HepG2 (cell line): ENCODE results near the gene HDAC10. TPM values are rescaled to one million over a fixed set of nuclear protein-coding genes. Genes with fewer than 3 reads are reported as not detected.

Experiments
- HNF4G ChIP-seq, 2 experiments: sonication (generic) in 1 of 2; formaldehyde crosslinking in 1 of 2; IDR thresholded peaks; 2 replicates each; pipeline versions ENCODE4 v1.4.0 to v1.6.1; 2011 to 2020; ENCODE audit warnings: borderline replicate concordance in 2 of 2, low read depth in 2 of 2, mild to moderate bottlenecking in 2 of 2, low read length in 1 of 2, missing genetic modification reagents in 1 of 2, moderate library complexity in 1 of 2
- NCOA1 ChIP-seq: sonication (generic); formaldehyde crosslinking; IDR thresholded peaks from 2 replicates; pipeline ENCODE4 v1.9.0; 2021; ENCODE audit warnings: missing genetic modification reagents
- NR2F6 ChIP-seq, 2 experiments: IDR thresholded peaks; 2 replicates each; pipeline ENCODE4 v1.6.1; 2016; ENCODE audit warnings: antibody characterized with exemption in 1 of 2, mild to moderate bottlenecking in 1 of 2
- TEAD2 ChIP-seq: sonication (generic); formaldehyde crosslinking; IDR thresholded peaks from 2 replicates; pipeline ENCODE4 v1.9.0; 2021; ENCODE audit warnings: missing genetic modification reagents
- TRIM24 ChIP-seq: sonication (generic); formaldehyde crosslinking; IDR thresholded peaks from 2 replicates; pipeline ENCODE4 v1.8.0; 2022; ENCODE audit warnings: mild to moderate bottlenecking, missing genetic modification reagents
- ZNF124 ChIP-seq: sonication (generic); formaldehyde crosslinking; IDR thresholded peaks from 2 replicates; pipeline ENCODE4 v1.4.0; 2020; ENCODE audit warnings: missing genetic modification reagents
- ZNF18 ChIP-seq: sonication (generic); formaldehyde crosslinking; IDR thresholded peaks from 2 replicates; pipeline ENCODE4 v1.8.0; 2022; ENCODE audit warnings: mild to moderate bottlenecking, missing genetic modification reagents; ENCODE audit not compliant: insufficient replicate concordance
- ZNF644 ChIP-seq: IDR thresholded peaks from 2 replicates; pipeline ENCODE4 v1.6.1; 2016; ENCODE audit warnings: low read depth
- ZNF7 ChIP-seq: IDR thresholded peaks from 2 replicates; pipeline ENCODE4 v1.6.1; 2016; ENCODE audit warnings: missing biosample characterization, missing genetic modification reagents
- ZNF713 ChIP-seq: sonication (generic); formaldehyde crosslinking; IDR thresholded peaks from 2 replicates; pipeline ENCODE4 v1.4.0; 2020; ENCODE audit warnings: mild to moderate bottlenecking, missing genetic modification reagents
- ZSCAN25 ChIP-seq: sonication (generic); formaldehyde crosslinking; IDR thresholded peaks from 2 replicates; pipeline ENCODE4 v1.8.0; 2022; ENCODE audit warnings: mild to moderate bottlenecking, missing genetic modification reagents
- polyA plus RNA-seq, 8 experiments: library from polyadenylated mRNA; depleted of rRNA in 3 of 8; stranded (reverse) in 7 of 8; unstranded in 1 of 8; fragments of >200 nt; fragmentation: Illumina TruSeq in 4 of 8; extraction: Trizol in 4 of 8; gene quantifications; 2 replicates each; pipeline versions ENCODE4 v1.2.1 to v1.2.3, GENCODE V29; 2011 to 2016; ENCODE audit warnings: low read depth in 4 of 8, missing spikeins in 1 of 8, mixed read lengths in 1 of 8; ENCODE audit not compliant: insufficient read depth in 1 of 8
- total RNA-seq, 5 experiments: library from RNA; depleted of rRNA; stranded (reverse); fragments of >200 nt; fragmentation: Illumina TruSeq; extraction: Trizol; gene quantifications; 2 replicates each; pipeline ENCODE4 v1.2.3, GENCODE V29; 2016; ENCODE audit warnings: low read depth in 1 of 5

The HDAC10 gene
- total and polyA plus RNA-seq, 2 of the 13 experiments (the other 11 are each of a cell fraction or from before 2014, with no cell fraction given) = 13.9 to 14.9 TPM

- no peak for TF ChIP-seq ZNF18 (CRISPR knock-in tag)
- no peak for TF ChIP-seq TEAD2
- peak; percentile 54; the same call in 1 of the 2 replicates for TF ChIP-seq HNF4G (IDR thresholded peaks at IDR 0.05; ENCODE audit: borderline replicate concordance, low read depth, low read length)
- TF ChIP-seq HNF4G (CRISPR knock-in tag; IDR thresholded peaks at IDR 0.05; ENCODE audit: borderline replicate concordance, low read depth) = no peak
- no peak for TF ChIP-seq TRIM24
- no peak for TF ChIP-seq ZNF7 (CRISPR knock-in tag)
- no peak for TF ChIP-seq ZNF644 (CRISPR knock-in tag)
- TF ChIP-seq ZNF713 (CRISPR knock-in tag) = no peak
- no peak for TF ChIP-seq NR2F6 (IDR thresholded peaks at IDR 0.05)
- TF ChIP-seq NR2F6 (CRISPR knock-in tag; IDR thresholded peaks at IDR 0.05) = peak; percentile 30; the same call in 1 of the 2 replicates
- TF ChIP-seq ZNF124 = no peak
- no peak for TF ChIP-seq ZSCAN25 (CRISPR knock-in tag)
- no peak for TF ChIP-seq NCOA1 (CRISPR knock-in tag)
Measured at GRCh38 chr22:50299785-50300619, 48.9 kb upstream of the HDAC10 start (continued).
